ENCODE measurements around the gene ACVRL1. TPM values are rescaled to one million over a fixed set of nuclear protein-coding genes. Genes with fewer than 3 reads are reported as not detected.

Gene ACVRL1
- total RNA-seq, 2 donors from 2014 or later: 31.1 to 34.8 TPM

- H3K27me3 ChIP-seq (replicated peaks; ENCODE audit: insufficient read depth): no peaks in the 10 kb centered on the region
- intact Hi-C loops (cut with DNase I): no loop called here
- no peaks in the 10 kb centered on the region for H3K36me3 ChIP-seq
- no peaks in the 10 kb centered on the region for H3K9me3 ChIP-seq
- H3K4me1 ChIP-seq (replicated peaks): no peaks in the 10 kb centered on the region
- 90% methylated on average over 4 of the region's 5 CpGs for WGBS
- no peak overlapping the region for H3K4me3 ChIP-seq
- no peak for DNase-seq (ENCODE audit: low spot score)
- no peak overlapping the region for H3K27ac ChIP-seq
- TF ChIP-seq POLR2AphosphoS5 (IDR thresholded peaks at IDR 0.05): no peak
- no peak for TF ChIP-seq CTCF (IDR thresholded peaks at IDR 0.05)
- TF ChIP-seq POLR2A (IDR thresholded peaks at IDR 0.05): no peak
Measured at GRCh38 chr12:51924551-51925319, 17.4 kb downstream of the ACVRL1 start.

GRCh38 chr12:51925346-51926063 lies 18.2 kb downstream of the ACVRL1 start:
- H3K27ac ChIP-seq: no peak overlapping the region
- no peak for DNase-seq (ENCODE audit: low spot score)
- intact Hi-C loops (cut with DNase I): no loop called here

GRCh38 chr12:51926064-51926632 lies 18.8 kb downstream of the ACVRL1 start:
- no peaks in the 10 kb centered on the region for H3K4me1 ChIP-seq (replicated peaks)
- H3K4me3 ChIP-seq: no peak overlapping the region
- no peaks in the 10 kb centered on the region for H3K36me3 ChIP-seq
- intact Hi-C loops (cut with DNase I): no loop called here
- 72% methylated on average over 8 of the region's 8 CpGs for WGBS
- no peak overlapping the region for H3K27ac ChIP-seq
- TF ChIP-seq CTCF (IDR thresholded peaks at IDR 0.05) (no peak), POLR2A (IDR thresholded peaks at IDR 0.05) (no peak), POLR2AphosphoS5 (IDR thresholded peaks at IDR 0.05) (no peak)
- DNase-seq (ENCODE audit: low spot score): no peak
- no peaks in the 10 kb centered on the region for H3K9me3 ChIP-seq
- no peaks in the 10 kb centered on the region for H3K27me3 ChIP-seq (replicated peaks; ENCODE audit: insufficient read depth)

More at GRCh38 chr12:51925346-51926063, 18.2 kb downstream of the ACVRL1 start:
- H3K9me3 ChIP-seq: no peaks in the 10 kb centered on the region
- H3K4me1 ChIP-seq (replicated peaks): no peaks in the 10 kb centered on the region
- WGBS: 67% methylated on average over 3 of the region's 3 CpGs
- no peak overlapping the region for H3K4me3 ChIP-seq
- H3K36me3 ChIP-seq: no peaks in the 10 kb centered on the region
- TF ChIP-seq POLR2AphosphoS5 (IDR thresholded peaks at IDR 0.05) (no peak), CTCF (IDR thresholded peaks at IDR 0.05) (no peak), POLR2A (IDR thresholded peaks at IDR 0.05) (no peak)
- H3K27me3 ChIP-seq (replicated peaks; ENCODE audit: insufficient read depth): no peaks in the 10 kb centered on the region

GRCh38 chr12:51926718-51927117 lies 19.4 kb downstream of the ACVRL1 start:
- H3K4me1 ChIP-seq (replicated peaks): no peaks in the 10 kb centered on the region
- peak; percentile 34 for DNase-seq (ENCODE audit: low spot score)
- no peak for TF ChIP-seq POLR2AphosphoS5 (IDR thresholded peaks at IDR 0.05)
- TF ChIP-seq CTCF (IDR thresholded peaks at IDR 0.05): peak in 3 of 4 experiments; percentile 49 to 71 (median 69)
- no peak for TF ChIP-seq POLR2A (IDR thresholded peaks at IDR 0.05)
- H3K27ac ChIP-seq: no peak overlapping the region
- WGBS: 86% methylated on average over 2 of the region's 2 CpGs
- no peaks in the 10 kb centered on the region for H3K27me3 ChIP-seq (replicated peaks; ENCODE audit: insufficient read depth)
- intact Hi-C loops (cut with DNase I): no loop called here
- no peaks in the 10 kb centered on the region for H3K9me3 ChIP-seq
- H3K36me3 ChIP-seq: no peaks in the 10 kb centered on the region
- no peak overlapping the region for H3K4me3 ChIP-seq
